Smooth muscle cell (in vitro differentiated cells): ENCODE measurements around the gene ALDH1A1. TPM values are rescaled to one million over a fixed set of nuclear protein-coding genes. Genes with fewer than 3 reads are reported as not detected.

Experiments used
- DNase-seq: peaks from one replicate; lab custom pipeline; 2025; ENCODE audit not compliant: unreplicated experiment; lab: John Stamatoyannopoulos, UW
- H2AFZ ChIP-seq: fragments of 200-600 bp; sonication (generic); 2 replicates; pipeline ENCODE4 v1.6.0; 2016; ENCODE audit warnings: antibody characterized with exemption, low read depth, mild to moderate bottlenecking
- H3F3A ChIP-seq: fragments of 200-600 bp; sonication (generic); 2 replicates; pipeline ENCODE4 v1.6.0; 2017; ENCODE audit warnings: antibody characterized with exemption, low read depth
- H3K27ac ChIP-seq: fragments of 200-600 bp; sonication (generic); 2 replicates; pipeline ENCODE4 v1.5.1; 2016; ENCODE audit warnings: low read depth, mild to moderate bottlenecking
- H3K27me3 ChIP-seq: fragments of 200-600 bp; sonication (generic); 2 replicates; pipeline ENCODE4 v1.6.1; 2016; ENCODE audit warnings: low read depth, mild to moderate bottlenecking
- H3K36me3 ChIP-seq: fragments of 200-600 bp; sonication (generic); 2 replicates; pipeline ENCODE4 v1.5.1; 2016; ENCODE audit warnings: low read depth
- H3K4me1 ChIP-seq: fragments of 200-600 bp; sonication (generic); 2 replicates; pipeline ENCODE4 v1.5.1; 2016; ENCODE audit warnings: low read depth
- H3K4me2 ChIP-seq: fragments of 200-600 bp; sonication (generic); 2 replicates; pipeline ENCODE4 v1.6.0; 2016; ENCODE audit warnings: mild to moderate bottlenecking
- H3K4me3 ChIP-seq: fragments of 200-600 bp; sonication (generic); 2 replicates; pipeline ENCODE4 v1.5.1; 2016; ENCODE audit warnings: mild to moderate bottlenecking
- H3K79me2 ChIP-seq: fragments of 200-600 bp; sonication (generic); 2 replicates; pipeline ENCODE4 v1.6.0; 2016; ENCODE audit warnings: low read depth, mild to moderate bottlenecking
- H3K9ac ChIP-seq: fragments of 200-600 bp; sonication (generic); 2 replicates; pipeline ENCODE4 v1.6.0; 2016; ENCODE audit warnings: low read depth
- H3K9me3 ChIP-seq: fragments of 200-600 bp; sonication (generic); replicated peaks from 2 replicates; pipeline ENCODE4 v1.5.1; 2016; ENCODE audit warnings: low read depth
- H4K20me1 ChIP-seq: fragments of 200-600 bp; sonication (generic); 2 replicates; pipeline ENCODE4 v1.6.0; 2016; ENCODE audit warnings: low read depth
- CTCF ChIP-seq: fragments of 200-600 bp; sonication (generic); IDR thresholded peaks from 2 replicates; pipeline ENCODE4 v1.5.1; 2017; ENCODE audit warnings: borderline replicate concordance, mild to moderate bottlenecking, antibody characterized with exemption; ENCODE audit not compliant: insufficient read depth, poor library complexity, severe bottlenecking
- WGBS: methylation state at CpG from one replicate; pipeline ENCODE4 v1.1.7; 2016; ENCODE audit warnings: low lambda C conversion rate; 5-methylcytosine and 5-hydroxymethylcytosine counted together
- polyA plus RNA-seq: library from polyadenylated mRNA; unstranded; fragments of >200 nt; fragmentation: Nextera tagmentation; extraction: Ambion mirVana; gene quantifications from 2 replicates; pipeline ENCODE4 v1.2.1, GENCODE V29; 2016
- total RNA-seq: library from RNA; depleted of rRNA; stranded (reverse); fragments of >200 nt; gene quantifications from 2 replicates; pipeline ENCODE4 v1.2.3, GENCODE V29; 2014

The ALDH1A1 gene
- total and polyA plus RNA-seq, 2 experiments from 2014 or later, result 0.07 to 0.09 TPM

GRCh38 chr9:72911247-72911775 is 41.5 kb downstream of the ALDH1A1 start:
- Histone ChIP-seq H3K4me3 (no peak overlapping the region), H3K4me2 (no peak overlapping the region), H3K27me3 (no peaks in the 10 kb centered on the region), H3K27ac (no peak overlapping the region), H3K9ac (no peak overlapping the region), H3K4me1 (no peaks in the 10 kb centered on the region), H3F3A (no peaks in the 10 kb centered on the region), H2AFZ (no peak overlapping the region), H3K36me3 (no peaks in the 10 kb centered on the region), H3K79me2 (no peaks in the 10 kb centered on the region), H4K20me1 (no peaks in the 10 kb centered on the region), H3K9me3 (no peaks in the 10 kb centered on the region)
- no peak for DNase-seq
- no peak for TF ChIP-seq CTCF
- 97% methylated on average over 2 of the region's 2 CpGs for WGBS

GRCh38 chr9:72909428-72909827 is 43.4 kb downstream of the ALDH1A1 start:
- no peak for DNase-seq
- Histone ChIP-seq H3K79me2 (no peaks in the 10 kb centered on the region), H3K36me3 (no peaks in the 10 kb centered on the region), H3K4me3 (no peak overlapping the region), H3K4me1 (no peaks in the 10 kb centered on the region), H4K20me1 (no peaks in the 10 kb centered on the region), H2AFZ (no peak overlapping the region), H3K27ac (no peak overlapping the region), H3K9ac (no peak overlapping the region), H3K27me3 (no peaks in the 10 kb centered on the region), H3F3A (no peaks in the 10 kb centered on the region), H3K4me2 (no peak overlapping the region), H3K9me3 (no peaks in the 10 kb centered on the region)
- WGBS, result 92% methylated on average over 3 of the region's 3 CpGs
- no peak for TF ChIP-seq CTCF

GRCh38 chr9:72907421-72907820 is 45.4 kb downstream of the ALDH1A1 start:
- no peaks in the 10 kb centered on the region for H4K20me1 ChIP-seq
- no peaks in the 10 kb centered on the region for H3K9me3 ChIP-seq
- H2AFZ ChIP-seq, result no peak overlapping the region
- no peak for DNase-seq
- H3K27ac ChIP-seq, result no peak overlapping the region
- no peak overlapping the region for H3K9ac ChIP-seq
- no peak overlapping the region for H3K4me3 ChIP-seq
- WGBS, result 90% methylated on average over 5 of the region's 5 CpGs
- no peaks in the 10 kb centered on the region for H3F3A ChIP-seq
- no peaks in the 10 kb centered on the region for H3K79me2 ChIP-seq
- no peaks in the 10 kb centered on the region for H3K27me3 ChIP-seq
- H3K36me3 ChIP-seq, result no peaks in the 10 kb centered on the region
- no peak for TF ChIP-seq CTCF
- no peak overlapping the region for H3K4me2 ChIP-seq
- no peaks in the 10 kb centered on the region for H3K4me1 ChIP-seq

GRCh38 chr9:72906810-72907209 is 46.0 kb downstream of the ALDH1A1 start:
- Histone ChIP-seq H3K9ac (no peak overlapping the region), H3K4me2 (no peak overlapping the region), H2AFZ (no peak overlapping the region), H3K36me3 (no peaks in the 10 kb centered on the region), H3K4me3 (no peak overlapping the region), H3F3A (no peaks in the 10 kb centered on the region), H3K27me3 (no peaks in the 10 kb centered on the region), H3K4me1 (no peaks in the 10 kb centered on the region), H3K9me3 (no peaks in the 10 kb centered on the region), H4K20me1 (no peaks in the 10 kb centered on the region), H3K27ac (no peak overlapping the region), H3K79me2 (no peaks in the 10 kb centered on the region)
- TF ChIP-seq CTCF, result no peak
- 96% methylated on average over 1 of the region's 1 CpG for WGBS
- no peak for DNase-seq
